ENCODE results near the gene NR4A1. TPM values are rescaled to one million over a fixed set of nuclear protein-coding genes. Genes with fewer than 3 reads are reported as not detected.

Gene NR4A1
- polyA plus RNA-seq, 4 donors: 6.7 to 100 (median 34.7) TPM

DNA sequence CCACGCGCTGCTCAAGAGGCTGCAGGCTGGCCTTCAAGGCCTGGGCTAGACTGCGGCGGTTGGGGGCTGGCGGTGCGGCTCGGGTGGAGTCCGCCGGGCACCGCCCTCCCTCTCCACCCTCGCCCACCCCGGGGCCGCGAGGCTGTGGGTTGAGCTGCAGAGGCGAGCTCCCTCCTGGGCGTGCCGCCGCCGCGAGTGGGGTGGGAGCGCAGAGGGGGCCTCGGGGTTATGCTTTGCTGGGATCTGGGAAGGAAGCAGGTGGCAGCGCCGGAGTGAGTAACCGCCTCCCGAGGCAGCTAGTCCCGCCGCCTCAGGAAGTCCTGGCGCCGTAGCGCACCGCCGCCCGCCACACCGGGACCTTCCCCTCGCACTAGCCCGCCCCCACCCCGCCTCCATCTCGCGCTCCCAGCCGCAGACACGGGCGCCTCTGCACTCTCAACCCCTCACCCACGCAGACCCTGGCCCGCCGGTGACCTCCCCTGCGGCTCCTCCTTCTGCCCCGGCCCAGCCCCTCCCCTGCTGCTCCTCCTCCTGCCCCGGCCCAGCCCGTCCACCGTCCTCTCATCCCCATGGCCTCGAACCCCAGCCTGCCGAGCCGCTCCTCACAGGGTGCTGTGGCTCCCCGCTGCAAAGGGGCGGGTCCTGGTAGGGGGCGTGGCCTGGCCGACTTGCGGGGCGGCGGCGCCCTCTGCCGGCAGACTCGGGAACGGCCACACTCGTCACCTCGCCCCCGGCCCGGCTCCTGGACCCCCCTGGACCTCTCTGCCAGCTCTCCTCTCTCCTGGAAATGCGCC, 27.9 kb upstream of the NR4A1 start:
- Histone ChIP-seq H3K36me3 (ENCODE audit: control insufficient read depth in 3 of 3, insufficient read depth in 2 of 3, low read depth in 1 of 3, low read length in 3 of 3) (no peaks in the 10 kb centered on the region), H3K4me3 (ENCODE audit: low read depth in 1 of 3, low read length in 3 of 3) (peak overlapping the region; percentile 41 to 59 (median 48)), H3K9me3 (ENCODE audit: control insufficient read depth in 2 of 2, insufficient read depth in 1 of 2, low read depth in 1 of 2, low read length in 1 of 2) (no peaks in the 10 kb centered on the region), H3K27me3 (ENCODE audit: control insufficient read depth in 3 of 3, insufficient read depth in 3 of 3, low read length in 3 of 3) (peaks cover 0 to 10% (median 0%) of the 10 kb centered on the region in 3 donors), H3K4me1 (ENCODE audit: control insufficient read depth in 3 of 3, insufficient read depth in 2 of 3, low read depth in 1 of 3, low read length in 2 of 3) (peaks cover 0 to 25% (median 1%) of the 10 kb centered on the region in 3 donors), H3K27ac (ENCODE audit: low read depth in 1 of 3, low read length in 2 of 3) (peak overlapping the region in 2 of 3 donors; percentile 49 to 88)
- WGBS, 3 donors: 0 to 1% (median 1%) methylated on average over 52 to 70 of the region's 70 CpGs
- DNase-seq (peak; percentile 74 to 87), FAIRE-seq (no peak)

DNA sequence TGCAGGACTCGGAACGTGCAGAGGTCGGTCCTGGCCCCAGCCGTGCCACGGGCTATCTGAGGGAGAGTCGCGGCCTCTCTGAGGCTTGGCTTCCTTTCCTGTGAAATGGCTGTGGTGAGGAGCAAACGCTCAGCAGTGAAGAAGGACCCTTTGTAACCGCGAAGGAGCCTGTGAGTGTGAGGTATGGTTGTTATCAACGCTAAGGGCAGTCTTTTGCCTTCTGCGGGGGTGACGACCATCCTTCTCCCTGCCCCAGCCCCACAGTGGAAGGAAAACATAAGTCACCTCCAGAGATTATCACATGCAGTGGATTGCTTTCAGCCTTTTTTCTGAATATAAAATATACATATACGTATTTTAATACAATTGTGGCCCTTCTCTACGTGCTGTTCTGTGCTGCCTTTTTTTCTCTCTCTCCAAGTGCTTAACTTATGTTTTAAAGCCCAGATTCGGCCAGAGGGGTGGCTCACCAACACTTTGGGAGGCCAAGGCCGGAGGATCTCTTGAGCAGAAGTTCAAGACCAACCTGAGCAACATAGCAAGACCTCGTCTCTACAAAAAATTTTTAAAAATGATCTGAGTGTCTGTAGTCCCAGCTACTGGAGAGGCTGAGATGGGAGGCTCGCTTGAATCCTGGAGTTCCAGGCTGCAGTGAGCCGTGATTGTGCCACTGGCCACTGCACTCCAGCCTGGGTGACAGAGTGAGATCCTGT, 27.1 kb upstream of the NR4A1 start:
- Histone ChIP-seq H3K27me3 (ENCODE audit: control insufficient read depth in 3 of 3, insufficient read depth in 3 of 3, low read length in 3 of 3) (peaks cover 0 to 10% (median 0%) of the 10 kb centered on the region in 3 donors), H3K4me3 (ENCODE audit: low read depth in 1 of 3, low read length in 3 of 3) (peak overlapping the region in 2 of 3 donors; percentile 41 to 59), H3K9me3 (ENCODE audit: control insufficient read depth in 2 of 2, insufficient read depth in 1 of 2, low read depth in 1 of 2, low read length in 1 of 2) (no peaks in the 10 kb centered on the region), H3K4me1 (ENCODE audit: control insufficient read depth in 3 of 3, insufficient read depth in 2 of 3, low read depth in 1 of 3, low read length in 2 of 3) (peaks cover 0 to 25% (median 1%) of the 10 kb centered on the region in 3 donors), H3K36me3 (ENCODE audit: control insufficient read depth in 3 of 3, insufficient read depth in 2 of 3, low read depth in 1 of 3, low read length in 3 of 3) (no peaks in the 10 kb centered on the region), H3K27ac (ENCODE audit: low read depth in 1 of 3, low read length in 2 of 3) (peak overlapping the region in 2 of 3 donors; percentile 49 to 88)
- 17 to 26% (median 18%) methylated on average over 20 of the region's 20 CpGs for WGBS, 3 donors
- FAIRE-seq (no peak), DNase-seq (no peak)

DNA sequence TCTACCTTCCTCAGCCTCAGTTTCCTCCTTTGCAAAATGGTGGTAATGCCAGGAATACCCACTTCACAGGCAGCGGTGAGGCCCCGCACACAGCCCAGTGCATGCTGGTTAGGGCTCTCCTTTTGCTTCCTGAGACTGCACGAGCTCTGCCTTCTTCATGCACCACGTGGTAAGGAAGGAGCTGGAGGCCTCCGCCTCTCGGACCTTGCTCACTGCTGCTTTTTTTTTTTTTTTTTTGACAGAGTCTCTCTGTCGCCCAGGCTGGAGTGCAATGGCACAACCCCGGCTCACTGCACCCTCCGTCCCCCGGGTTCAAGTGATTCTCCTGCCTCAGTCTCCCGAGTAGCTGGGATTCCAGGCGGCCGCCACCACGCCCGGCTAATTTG, 26.4 kb upstream of the NR4A1 start:
- Histone ChIP-seq H3K4me1 (ENCODE audit: control insufficient read depth in 3 of 3, insufficient read depth in 2 of 3, low read depth in 1 of 3, low read length in 2 of 3) (peaks cover 0 to 25% (median 1%) of the 10 kb centered on the region in 3 donors), H3K27ac (ENCODE audit: low read depth in 1 of 3, low read length in 2 of 3) (peak overlapping the region; percentile 88 to 95 (median 91))
- FAIRE-seq: no peak

DNA sequence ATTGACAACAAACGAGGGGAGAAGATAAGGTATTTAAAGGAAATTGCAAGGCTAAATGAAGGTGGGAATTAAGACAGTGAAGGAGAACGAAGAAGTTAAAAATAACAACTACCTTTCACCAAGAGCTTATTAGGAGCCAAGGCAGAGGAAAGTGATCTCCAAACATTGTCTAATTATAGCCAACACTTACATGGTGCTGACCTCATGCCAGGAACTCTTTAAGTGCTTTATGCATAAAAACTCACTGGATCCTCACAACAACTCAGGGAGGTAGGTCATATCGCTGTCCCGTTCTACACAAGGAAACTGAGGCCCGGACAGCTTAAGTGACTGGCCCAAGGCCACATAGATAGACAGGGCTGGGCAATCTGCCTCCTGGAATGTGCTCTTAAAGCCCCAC, 25.0 kb upstream of the NR4A1 start:
- Histone ChIP-seq H3K4me1 (ENCODE audit: control insufficient read depth in 3 of 3, insufficient read depth in 2 of 3, low read depth in 1 of 3, low read length in 2 of 3) (peaks cover 0 to 22% (median 1%) of the 10 kb centered on the region in 3 donors), H3K36me3 (ENCODE audit: control insufficient read depth in 3 of 3, insufficient read depth in 2 of 3, low read depth in 1 of 3, low read length in 3 of 3) (no peaks in the 10 kb centered on the region), H3K4me3 (ENCODE audit: low read depth in 1 of 3, low read length in 3 of 3) (no peak overlapping the region), H3K27me3 (ENCODE audit: control insufficient read depth in 3 of 3, insufficient read depth in 3 of 3, low read length in 3 of 3) (peaks cover 0 to 14% (median 0%) of the 10 kb centered on the region in 3 donors), H3K27ac (ENCODE audit: low read depth in 1 of 3, low read length in 2 of 3) (peak overlapping the region in 2 of 3 donors; percentile 88 to 95), H3K9me3 (ENCODE audit: control insufficient read depth in 2 of 2, insufficient read depth in 1 of 2, low read depth in 1 of 2, low read length in 1 of 2) (no peaks in the 10 kb centered on the region)
- FAIRE-seq: no peak
- no peak for DNase-seq
- 31 to 57% (median 42%) methylated on average over 5 of the region's 5 CpGs for WGBS, 3 donors

More for the DNA sequence above, 26.4 kb upstream of the NR4A1 start:
- WGBS, 3 donors: 10 to 32% (median 28%) methylated on average over 14 to 15 of the region's 15 CpGs
- Histone ChIP-seq H3K4me3 (ENCODE audit: low read depth in 1 of 3, low read length in 3 of 3) (peak overlapping the region in 2 of 3 donors; percentile 7 to 41), H3K27me3 (ENCODE audit: control insufficient read depth in 3 of 3, insufficient read depth in 3 of 3, low read length in 3 of 3) (peaks cover 0 to 14% (median 0%) of the 10 kb centered on the region in 3 donors), H3K36me3 (ENCODE audit: control insufficient read depth in 3 of 3, insufficient read depth in 2 of 3, low read depth in 1 of 3, low read length in 3 of 3) (no peaks in the 10 kb centered on the region), H3K9me3 (ENCODE audit: control insufficient read depth in 2 of 2, insufficient read depth in 1 of 2, low read depth in 1 of 2, low read length in 1 of 2) (no peaks in the 10 kb centered on the region)
- peak; percentile 88 to 92 for DNase-seq

DNA sequence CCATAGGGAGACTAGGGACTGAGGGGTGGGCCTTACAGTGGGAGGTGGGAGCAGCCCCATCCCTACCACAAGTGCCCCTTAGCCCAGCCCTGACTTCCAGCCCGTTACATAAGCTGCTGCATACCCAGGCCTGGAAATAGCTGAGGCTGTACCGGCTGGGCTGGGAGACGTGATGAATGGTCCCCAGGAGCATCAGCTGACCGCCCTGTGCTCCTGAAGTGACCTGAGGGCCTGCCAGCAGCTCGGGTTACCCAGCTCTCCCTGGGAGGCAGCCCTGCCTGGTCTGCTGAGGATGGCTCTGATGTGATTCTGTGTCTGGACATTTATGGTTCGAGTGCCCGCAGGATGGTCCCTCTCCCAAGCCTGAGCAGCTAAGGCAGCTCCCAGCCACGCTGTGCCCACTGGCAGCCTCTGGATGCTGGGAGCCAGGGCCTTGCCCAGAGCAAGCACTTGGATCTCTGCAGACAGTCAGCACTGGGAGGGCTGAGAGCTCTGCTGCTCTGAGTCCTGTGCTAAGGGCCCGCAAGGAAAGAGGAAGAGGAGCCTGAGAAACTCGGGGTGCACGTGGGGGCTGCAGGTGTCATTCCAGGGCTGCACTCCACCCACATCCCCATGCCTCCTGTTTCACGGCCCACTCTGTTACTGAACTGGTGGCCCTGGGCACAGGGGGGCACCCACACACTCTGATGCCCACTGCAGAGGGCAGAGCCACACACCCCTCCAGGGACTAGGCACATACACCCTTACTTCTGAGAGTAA, 24.0 kb upstream of the NR4A1 start:
- Histone ChIP-seq H3K36me3 (ENCODE audit: control insufficient read depth in 3 of 3, insufficient read depth in 2 of 3, low read depth in 1 of 3, low read length in 3 of 3) (no peaks in the 10 kb centered on the region), H3K27ac (ENCODE audit: low read depth in 1 of 3, low read length in 2 of 3) (no peak overlapping the region), H3K27me3 (ENCODE audit: control insufficient read depth in 3 of 3, insufficient read depth in 3 of 3, low read length in 3 of 3) (peaks cover 0 to 12% (median 0%) of the 10 kb centered on the region in 3 donors), H3K4me3 (ENCODE audit: low read depth in 1 of 3, low read length in 3 of 3) (no peak overlapping the region), H3K9me3 (ENCODE audit: control insufficient read depth in 2 of 2, insufficient read depth in 1 of 2, low read depth in 1 of 2, low read length in 1 of 2) (no peaks in the 10 kb centered on the region), H3K4me1 (ENCODE audit: control insufficient read depth in 3 of 3, insufficient read depth in 2 of 3, low read depth in 1 of 3, low read length in 2 of 3) (peaks cover 0 to 22% (median 1%) of the 10 kb centered on the region in 3 donors)
- WGBS, 3 donors: 82 to 89% (median 86%) methylated on average over 11 to 12 of the region's 12 CpGs
- DNase-seq (no peak), FAIRE-seq (no peak)

DNA sequence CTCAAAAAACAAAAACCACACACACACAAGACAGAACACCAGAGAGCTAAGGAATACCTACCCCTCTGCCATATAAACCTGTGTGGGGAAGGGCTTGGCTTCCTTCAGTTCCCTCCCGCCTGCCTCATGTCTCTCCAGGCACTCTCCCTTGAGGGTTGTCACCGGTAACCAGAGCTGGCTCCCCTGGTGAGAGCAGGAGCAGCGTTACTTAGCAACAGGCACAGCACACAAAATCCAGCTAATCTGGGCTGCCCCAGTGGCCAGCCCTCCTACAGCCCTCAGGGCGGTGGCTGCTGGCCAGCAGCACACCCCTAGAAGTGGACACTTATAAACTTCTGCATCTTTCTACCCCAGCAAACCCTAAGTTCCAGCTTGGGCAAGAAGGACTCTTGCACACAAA, 21.6 kb upstream of the NR4A1 start:
- peaks cover 0 to 17% (median 0%) of the 10 kb centered on the region in 3 donors for H3K27me3 ChIP-seq (ENCODE audit: control insufficient read depth in 3 of 3, insufficient read depth in 3 of 3, low read length in 3 of 3)
- DNase-seq (no peak), FAIRE-seq (no peak)
- no peaks in the 10 kb centered on the region for H3K9me3 ChIP-seq (ENCODE audit: control insufficient read depth in 2 of 2, insufficient read depth in 1 of 2, low read depth in 1 of 2, low read length in 1 of 2)
- no peak overlapping the region for H3K4me3 ChIP-seq (ENCODE audit: low read depth in 1 of 3, low read length in 3 of 3)
- 58 to 80% (median 61%) methylated on average over 4 of the region's 4 CpGs for WGBS, 3 donors
- H3K36me3 ChIP-seq (ENCODE audit: control insufficient read depth in 3 of 3, insufficient read depth in 2 of 3, low read depth in 1 of 3, low read length in 3 of 3): no peaks in the 10 kb centered on the region
- no peak overlapping the region for H3K27ac ChIP-seq (ENCODE audit: low read depth in 1 of 3, low read length in 2 of 3)
- peaks cover 3 to 31% (median 5%) of the 10 kb centered on the region in 3 donors for H3K4me1 ChIP-seq (ENCODE audit: control insufficient read depth in 3 of 3, insufficient read depth in 2 of 3, low read depth in 1 of 3, low read length in 2 of 3)

DNA sequence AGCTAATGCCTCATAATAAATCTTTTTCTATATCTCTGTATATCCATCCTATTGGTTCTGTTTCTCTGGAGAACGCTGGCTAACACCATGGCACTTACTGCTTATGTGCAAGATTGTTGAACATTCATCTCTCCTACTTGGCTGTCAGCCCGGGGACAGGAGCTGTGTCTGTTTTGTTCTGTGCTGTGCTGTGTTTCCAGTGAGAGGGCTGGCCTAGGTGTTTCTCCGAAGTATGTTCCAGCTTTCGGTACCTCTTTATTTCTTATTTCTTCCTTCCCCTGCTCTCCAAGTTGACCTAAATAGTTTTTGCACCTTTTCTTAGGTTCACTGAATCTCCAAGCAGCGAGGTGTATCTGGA, 18.8 kb upstream of the NR4A1 start:
- Histone ChIP-seq H3K9me3 (ENCODE audit: control insufficient read depth in 2 of 2, insufficient read depth in 1 of 2, low read depth in 1 of 2, low read length in 1 of 2) (no peaks in the 10 kb centered on the region), H3K27ac (ENCODE audit: low read depth in 1 of 3, low read length in 2 of 3) (peak overlapping the region in 2 of 3 donors; percentile 69 to 83), H3K36me3 (ENCODE audit: control insufficient read depth in 3 of 3, insufficient read depth in 2 of 3, low read depth in 1 of 3, low read length in 3 of 3) (no peaks in the 10 kb centered on the region), H3K4me3 (ENCODE audit: low read depth in 1 of 3, low read length in 3 of 3) (peak overlapping the region in 1 of 3 donors; percentile 5), H3K4me1 (ENCODE audit: control insufficient read depth in 3 of 3, insufficient read depth in 2 of 3, low read depth in 1 of 3, low read length in 2 of 3) (peaks cover 3 to 24% (median 7%) of the 10 kb centered on the region in 3 donors), H3K27me3 (ENCODE audit: control insufficient read depth in 3 of 3, insufficient read depth in 3 of 3, low read length in 3 of 3) (peaks cover 0 to 35% (median 0%) of the 10 kb centered on the region in 3 donors)
- 6 to 7% (median 6%) methylated on average over 5 of the region's 5 CpGs for WGBS, 3 donors
- FAIRE-seq (no peak), DNase-seq (peak in 1 of 2 donors; percentile 69)

Data from small intestine (tissue), 7 donors.